Measurements from ENCODE around the gene PLA2G5.

- no peak for TF ChIP-seq CTCF (IDR thresholded peaks at IDR 0.05; ENCODE audit: low read depth, low read length)
- TF ChIP-seq EZH2phosphoT487 (IDR thresholded peaks at IDR 0.05; ENCODE audit: low read depth), result no peak
These were observed 37.8 kb downstream of the PLA2G5 start for GRCh38 chr1:20107796-20108195.
